ENCODE data around the gene HEATR1.

Gene HEATR1

DNA sequence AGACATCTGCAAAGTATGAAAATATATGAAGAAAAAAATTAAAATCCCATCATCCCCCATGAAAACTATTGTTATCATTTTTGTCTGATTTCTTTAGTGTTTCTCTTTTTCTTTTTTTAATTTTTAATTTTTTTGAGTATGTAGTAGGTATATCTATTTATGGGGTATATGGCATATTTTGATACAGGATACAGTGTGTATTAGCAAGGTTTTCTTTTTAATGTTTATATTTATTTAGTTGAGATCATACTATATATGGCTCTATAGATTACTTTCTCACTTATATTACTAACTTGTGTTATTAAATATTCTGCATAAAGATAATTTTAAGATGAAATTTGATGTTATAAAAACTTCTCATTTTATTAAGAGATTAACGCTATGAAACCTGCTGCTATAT is 69.1 kb downstream of the HEATR1 start:
- no peak for DNase-seq

DNA sequence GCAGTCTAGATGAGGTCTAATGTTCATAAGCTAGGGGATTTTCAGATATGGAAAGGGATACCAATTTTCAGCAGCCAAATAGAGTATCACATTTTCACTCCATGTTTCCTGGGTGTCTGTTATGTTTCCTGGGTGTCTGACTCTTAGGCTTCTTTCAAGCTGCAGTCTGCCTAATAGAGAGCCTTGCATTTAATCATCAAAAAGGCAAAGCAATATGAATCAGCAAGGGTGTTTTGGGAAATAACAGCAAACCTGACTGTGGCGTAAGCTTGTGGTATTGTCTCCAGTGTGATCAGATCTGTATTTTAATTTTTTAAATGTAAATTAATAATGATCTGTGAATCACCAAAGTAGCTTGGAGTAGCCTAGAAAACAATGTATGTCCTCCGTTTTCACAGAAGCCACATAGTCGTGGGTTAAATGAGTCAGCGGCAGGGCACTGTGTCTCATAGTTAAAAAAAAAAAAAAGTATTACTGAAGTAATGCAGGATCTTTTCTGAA is 70.1 kb downstream of the HEATR1 start:
- DNase-seq, result no peak

DNA sequence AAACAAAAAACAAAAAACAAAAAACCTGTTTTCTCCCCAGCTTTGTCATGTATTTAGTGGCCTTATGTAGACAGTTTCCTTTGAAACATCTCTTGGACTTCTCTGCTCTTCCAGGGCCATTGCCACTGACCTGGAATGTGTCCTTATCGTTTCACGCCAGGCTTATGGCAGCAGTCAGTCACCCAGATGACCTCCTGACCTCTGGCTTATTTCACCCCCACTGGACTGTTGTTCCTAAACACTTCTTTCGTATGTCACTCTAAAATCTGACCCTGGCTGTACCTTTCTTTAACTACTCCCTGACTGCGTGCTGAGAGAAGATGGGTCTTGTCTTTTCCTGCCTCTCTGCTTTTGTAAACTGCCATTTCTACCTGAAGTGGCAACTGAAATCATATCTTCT is 71.5 kb downstream of the HEATR1 start:
- no peak for DNase-seq

DNA sequence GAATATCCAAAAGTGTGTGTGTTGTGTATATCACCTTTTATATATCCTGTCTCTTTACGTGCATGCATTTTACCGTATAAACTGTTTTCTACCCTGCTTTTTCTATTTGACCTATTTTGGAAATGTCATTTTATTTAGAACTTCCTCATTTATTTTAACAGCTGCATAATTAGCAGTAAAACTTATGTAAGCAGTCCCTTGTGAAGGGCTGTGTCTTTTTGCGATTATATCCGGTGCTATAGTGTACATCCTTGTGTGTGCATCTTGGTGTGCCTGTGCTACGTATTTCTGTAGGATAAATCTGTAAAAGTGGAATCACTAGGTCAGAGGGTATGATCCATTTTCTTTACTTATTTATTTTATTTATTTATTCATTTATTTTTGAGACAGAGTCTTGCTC is 73.4 kb downstream of the HEATR1 start:
- DNase-seq, result no peak

DNA sequence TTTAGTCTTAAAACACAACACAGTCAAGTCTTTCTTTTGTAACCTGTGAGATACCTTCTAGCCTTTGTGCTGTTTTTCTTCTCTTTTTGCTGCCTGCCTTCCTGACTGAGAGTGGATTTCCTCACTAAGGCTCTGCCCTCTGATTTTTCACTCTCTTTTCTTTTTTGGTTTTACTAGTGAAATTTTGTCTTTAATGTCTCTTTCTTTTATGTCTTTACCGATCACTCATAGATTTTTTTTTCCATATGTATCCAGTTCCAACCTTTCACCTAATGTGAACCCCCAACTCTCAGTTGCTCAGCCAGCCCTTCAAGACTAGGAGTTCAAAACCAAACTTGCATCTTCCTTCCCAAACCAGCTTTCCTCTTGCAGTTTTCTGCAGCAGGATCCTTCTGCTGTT is 74.0 kb downstream of the HEATR1 start:
- DNase-seq, result no peak

DNA sequence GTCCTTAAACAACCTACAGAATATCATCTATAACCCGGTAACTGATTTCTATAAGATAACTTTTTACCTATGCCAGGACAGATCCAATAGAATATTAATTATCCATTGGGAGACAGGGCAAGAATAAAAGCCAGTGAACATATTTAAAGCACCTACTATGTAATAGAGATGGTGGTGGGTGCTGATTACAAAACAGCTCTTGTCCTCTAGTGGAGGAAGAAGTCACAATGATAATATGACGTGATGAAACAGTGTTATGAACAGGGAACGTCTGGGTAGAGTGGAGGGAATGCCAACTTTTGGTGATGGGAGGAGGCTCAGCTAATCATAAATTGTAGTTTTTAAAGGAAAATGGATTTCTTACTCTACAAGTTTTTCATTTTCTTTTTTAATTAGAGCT is 78.2 kb downstream of the HEATR1 start:
- DNase-seq, result no peak

DNA sequence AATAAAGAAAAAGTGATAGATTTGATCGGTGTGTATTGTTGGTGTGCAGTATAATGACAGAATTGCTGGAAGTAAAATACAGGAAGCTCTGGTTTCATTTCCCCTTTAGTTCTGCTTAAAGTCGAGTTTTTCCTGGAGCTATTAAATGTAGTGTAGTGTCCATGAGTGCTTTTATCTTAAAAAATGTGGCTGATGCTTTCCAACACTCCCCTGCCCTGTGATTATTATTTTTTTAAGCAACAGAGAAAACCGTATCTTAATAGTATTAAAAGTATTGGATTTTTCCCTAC is 79.5 kb downstream of the HEATR1 start:
- no peak for DNase-seq

DNA sequence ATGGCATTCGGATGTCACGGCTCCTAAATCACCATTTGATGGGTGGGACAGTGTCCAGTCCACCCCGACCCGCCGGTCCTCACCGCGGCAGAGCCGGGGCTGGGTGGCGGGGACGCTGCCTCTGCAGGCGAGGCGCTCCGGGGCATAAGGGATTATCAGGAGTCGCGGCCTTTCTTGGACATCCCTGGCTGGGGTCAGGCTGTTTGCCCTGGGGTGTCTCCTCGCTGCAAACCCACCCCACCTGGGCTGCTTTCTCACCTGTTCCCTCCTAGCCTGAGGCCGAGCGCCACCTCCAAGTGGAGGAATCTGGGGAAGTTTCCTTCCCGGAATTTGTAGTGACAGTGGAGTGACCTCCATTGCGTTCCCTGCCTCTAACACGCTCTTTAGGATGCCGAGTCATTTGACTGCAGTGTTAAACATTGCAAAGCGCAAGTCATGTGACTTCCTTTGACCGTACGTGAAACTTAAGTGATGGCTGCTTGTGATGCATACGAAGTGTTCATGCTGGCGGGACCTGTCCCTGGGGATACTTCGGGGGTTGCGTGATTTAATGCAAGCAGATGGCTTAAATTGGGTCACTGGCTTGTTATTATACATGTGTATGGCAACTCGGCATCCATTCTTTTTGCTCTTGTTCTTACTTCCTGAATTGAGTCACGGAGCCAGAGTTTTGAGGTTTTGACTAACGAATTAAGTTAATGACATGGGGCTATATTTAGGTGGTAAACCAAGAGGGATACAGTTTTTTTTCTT is 80.0 kb downstream of the HEATR1 start:
- peak; percentile 50 for DNase-seq

DNA sequence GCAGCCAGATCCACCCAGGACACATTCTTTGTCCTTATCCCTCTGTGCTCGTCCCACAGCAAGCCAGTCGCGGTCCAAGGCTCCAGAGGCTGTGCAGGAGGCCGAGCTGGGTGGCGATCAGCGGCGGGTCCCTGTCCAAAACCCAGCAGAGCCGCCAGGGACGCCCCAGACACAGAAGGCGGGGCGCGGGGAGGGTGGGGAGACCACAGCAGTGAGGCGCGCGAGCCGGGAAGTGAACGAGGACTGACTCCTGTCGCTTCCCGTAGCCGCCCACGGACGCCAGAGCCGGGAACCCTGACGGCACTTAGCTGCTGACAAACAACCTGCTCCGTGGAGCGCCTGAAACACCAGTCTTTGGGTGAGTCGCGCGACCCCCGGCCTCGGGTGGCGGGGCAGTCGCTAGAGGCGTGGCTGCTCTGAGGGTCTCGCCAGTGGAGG is 80.6 kb downstream of the HEATR1 start, which contains the start of gene LGALS8:
Gene LGALS8, plus strand, starts transcription at position 279 of the 438 bp plus-strand sequence. CDS start 2,089 bp downstream, outside the sequence.
- peak; percentile 44 for DNase-seq

DNA sequence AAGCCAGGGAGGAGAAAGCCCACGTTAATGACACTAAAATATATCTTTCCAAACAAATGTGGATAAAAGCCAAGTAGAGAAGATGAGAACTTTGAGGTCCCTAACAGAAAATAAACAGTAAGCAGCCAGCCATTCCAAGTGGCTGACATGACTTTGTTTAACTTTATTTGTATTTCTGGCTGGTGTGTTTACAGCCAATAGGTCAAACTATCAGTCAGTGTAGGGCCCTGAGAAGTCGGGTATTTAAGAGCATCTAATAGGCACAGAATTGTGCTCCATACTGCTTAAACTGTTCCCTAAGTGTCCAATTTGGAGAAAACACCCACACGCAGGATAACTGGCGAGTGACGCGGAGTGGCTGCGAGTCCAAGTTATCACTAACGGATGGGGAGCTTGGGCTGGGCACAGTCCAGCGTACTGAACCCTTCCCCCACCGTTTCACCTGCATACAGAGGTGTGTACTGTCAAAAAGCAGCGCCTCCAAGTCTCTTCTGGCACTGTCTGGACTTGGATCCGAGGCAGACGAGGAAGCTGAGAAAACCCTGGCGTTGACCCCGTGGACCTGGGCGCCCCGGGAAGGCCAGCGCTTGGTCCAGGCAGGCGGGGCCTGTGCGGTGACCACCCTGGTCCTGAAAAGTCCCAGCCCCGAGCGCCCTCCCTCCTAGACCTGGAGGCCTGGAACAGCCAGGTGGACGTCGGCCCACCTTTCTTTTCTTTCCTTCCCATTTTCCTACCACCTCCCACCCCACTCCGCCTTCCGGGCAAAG is 81.2 kb downstream of the HEATR1 start:
- DNase-seq, result no peak

DNA sequence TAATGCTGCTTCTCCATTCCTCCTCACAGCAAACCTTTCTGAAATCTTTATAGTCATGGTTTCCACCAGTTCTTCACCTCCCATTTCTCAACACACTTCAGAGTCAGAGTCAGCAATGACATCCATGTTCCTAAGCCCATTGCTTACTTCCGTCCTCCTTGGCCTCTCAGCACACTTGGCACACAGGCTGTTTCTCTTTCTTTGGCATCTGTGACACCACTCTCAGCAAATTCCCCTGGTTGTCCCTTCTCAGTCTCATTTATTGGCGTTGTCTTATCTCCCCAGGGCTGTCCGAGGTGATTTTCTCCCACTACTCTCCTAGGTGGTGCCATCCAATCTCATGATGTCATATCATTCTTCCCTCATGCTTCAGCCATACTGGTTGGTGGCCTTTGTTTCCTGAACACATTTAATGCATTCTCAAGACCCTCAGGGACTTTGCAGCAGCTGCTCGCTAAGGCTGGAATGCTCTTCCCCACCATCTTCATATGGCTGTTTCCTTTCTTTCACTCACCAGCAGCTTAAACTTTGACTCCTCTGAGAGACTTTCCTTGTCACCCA is 83.8 kb downstream of the HEATR1 start:
- no peak for DNase-seq

DNA sequence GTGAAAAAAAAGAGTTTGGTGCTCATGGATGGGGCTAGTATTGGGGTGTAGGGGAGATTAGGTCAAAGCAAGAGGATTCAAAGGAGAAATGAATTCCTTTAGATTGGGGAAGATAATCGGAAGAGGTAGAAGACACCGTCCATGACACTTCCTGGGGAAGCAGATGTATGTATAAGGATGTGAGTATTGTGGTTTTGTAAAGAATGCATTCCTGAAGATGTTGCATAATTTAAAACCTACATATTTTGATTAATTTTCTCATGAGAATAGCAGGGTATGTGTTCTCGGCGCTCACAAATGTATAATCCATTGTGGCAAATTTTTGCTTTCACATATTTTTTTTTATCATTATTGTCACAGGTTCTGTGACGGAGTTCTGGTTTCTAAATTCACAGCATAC is 86.0 kb downstream of the HEATR1 start:
- no peak for DNase-seq

DNA sequence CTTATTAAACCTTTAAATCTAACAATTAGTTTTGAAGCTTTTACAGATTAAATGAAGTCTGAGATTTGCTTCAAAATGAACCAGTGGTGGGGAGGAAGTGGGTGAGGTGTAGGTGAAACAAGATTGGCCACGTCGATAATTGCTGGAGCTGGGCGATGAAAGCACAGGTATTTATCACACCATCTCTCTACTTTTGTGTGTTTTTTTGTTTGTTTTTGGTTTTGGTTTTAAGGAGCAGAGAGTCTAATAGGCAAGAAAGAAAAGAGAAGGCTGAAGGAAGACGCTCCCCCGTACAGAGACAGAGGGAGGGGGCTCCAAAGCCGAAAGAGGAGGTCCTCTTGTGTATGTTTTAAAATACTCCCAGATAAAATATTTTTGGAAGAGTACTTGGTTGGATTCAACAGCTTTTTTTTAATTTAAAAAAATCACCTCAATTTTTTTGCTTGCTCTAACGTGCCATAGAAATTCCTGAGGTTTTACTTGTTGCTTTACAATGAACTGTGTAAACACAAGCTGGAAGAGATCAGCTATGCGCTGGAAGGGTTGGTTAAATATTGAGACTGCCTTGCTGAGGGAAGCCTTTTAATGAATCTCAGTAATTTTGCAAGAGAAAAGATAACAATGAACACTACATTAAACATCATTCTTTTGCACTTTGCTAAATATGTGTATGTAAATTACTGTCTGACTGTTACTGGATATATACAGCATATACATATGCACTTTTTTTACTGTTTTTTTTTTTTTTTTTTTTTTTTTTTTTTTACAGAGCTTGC is 87.2 kb downstream of the HEATR1 start:
- no peak for DNase-seq

DNA sequence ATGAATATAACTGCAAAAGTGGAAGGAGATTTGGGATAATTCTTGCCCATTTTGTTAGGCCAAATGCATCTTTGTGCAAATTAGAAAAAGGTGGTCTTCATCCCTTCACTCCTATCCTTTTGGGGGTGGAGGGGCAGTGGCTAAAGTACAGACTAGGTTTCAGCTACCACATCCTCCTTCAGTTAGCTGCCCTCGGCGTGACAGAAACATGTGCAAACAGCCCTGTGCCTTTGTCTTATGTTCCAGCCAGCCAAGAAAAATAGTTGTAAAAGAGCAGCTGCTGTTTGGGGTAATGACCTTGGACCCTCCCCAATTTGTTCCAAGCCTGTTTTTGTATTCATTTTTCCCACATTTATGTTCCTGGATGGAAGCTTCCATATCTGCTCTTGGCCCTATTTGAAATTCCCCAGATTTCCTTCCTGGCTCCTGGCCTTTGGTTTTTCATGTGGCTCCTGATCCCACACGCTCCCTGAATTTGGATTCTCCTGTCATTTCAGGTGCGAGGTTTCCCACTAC is 88.8 kb downstream of the HEATR1 start:
- peak; percentile 5 for DNase-seq

DNA sequence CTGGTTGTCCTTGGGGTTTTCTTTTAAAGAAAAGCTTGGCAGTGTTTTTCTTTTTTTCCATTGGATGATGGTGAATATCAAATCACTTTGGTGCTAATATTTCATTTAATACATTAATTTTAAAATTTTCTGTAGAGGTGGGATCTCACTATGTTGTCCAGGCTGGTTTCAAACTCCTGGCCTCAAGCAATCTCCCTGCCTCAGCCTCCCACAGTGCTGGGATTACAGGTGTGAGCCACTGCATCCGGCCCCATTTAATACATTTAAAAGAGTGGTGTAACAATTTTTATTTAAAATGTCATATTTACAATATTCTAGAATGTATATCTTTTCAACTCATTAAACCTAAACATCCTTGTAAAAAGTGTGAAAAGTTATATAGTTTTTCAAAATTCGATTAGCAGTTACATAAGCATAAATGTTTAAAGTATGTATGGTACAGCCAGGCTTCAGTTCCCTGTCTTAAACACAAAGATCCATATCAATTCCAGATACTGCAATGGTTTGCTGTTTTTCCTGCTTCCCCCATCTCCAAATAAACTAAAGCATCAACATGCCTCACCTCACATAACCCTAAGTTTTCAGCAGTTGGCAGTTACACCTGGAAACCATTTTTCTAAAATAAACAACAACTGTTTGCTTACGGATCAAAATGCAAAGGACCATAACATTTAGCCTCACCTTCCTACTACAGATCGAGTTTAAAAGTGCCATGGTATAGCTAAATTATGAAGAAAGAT is 89.4 kb downstream of the HEATR1 start:
- no peak for DNase-seq

DNA sequence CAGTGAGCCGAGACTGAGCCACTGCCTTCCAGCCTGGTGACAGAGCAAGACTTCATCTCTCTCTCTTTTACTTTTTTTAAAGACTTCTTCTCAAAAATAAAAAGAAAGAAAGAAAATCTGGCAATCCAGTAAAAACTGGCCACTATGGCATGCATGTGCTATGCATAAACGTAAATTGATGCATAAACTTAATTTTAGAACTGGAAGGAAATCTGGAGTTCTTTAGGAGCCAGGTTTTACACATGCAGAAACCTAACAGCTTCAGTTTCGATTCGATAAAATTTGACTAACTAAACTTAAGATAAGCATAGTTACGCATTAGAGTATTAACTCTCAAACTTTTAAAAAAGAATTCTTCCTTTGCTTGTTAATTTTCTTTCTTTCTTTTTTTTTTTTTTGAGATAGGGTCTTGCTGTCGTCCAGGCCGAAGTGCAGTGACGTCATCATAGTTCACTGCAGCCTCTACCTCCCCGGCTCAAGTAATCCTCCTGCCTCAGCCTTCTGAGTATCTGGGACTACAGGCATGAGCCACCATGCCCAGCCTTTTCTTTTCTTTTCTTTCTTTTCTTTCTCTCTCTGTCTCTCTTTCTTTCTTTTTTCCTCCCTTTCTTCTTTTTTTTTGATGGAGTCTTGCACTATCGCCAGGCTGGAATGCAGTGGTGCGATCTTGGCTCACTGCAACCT is 92.4 kb downstream of the HEATR1 start:
- DNase-seq, result no peak

DNA sequence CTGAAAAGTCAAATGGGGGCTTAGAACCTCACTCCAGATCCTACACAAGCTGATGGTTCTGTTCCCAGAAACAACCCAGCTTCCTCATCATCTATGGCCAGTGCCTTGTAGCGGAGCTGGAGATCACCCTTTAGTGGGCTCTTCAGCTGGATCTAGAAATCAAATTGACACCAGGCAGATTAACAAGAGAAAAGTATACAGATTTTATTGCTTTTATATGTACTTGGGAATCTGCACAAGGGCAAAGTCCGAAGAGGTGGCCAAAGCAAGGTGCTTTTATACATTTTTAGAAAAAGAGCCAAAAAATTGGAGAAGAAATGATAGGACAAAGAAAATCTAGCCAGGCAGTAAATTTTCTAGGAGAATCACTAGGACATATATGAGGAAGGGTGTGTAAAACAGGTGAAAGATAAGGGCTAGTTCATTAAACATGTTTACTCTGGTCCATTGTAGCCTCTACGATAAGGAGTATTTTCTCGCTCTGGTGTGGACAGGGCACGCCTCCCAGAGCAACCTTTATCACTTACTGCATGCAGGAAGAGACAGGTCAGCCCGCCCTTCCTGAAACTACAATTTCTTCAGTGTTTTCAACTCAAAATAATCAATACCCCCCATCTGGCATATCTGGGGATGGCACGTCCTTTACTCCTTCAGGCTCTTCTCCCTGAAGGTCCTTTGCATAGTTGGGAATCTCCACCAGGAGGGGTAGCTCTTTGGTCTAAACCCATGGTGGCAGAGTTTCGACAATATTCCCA is 94.5 kb downstream of the HEATR1 start:
- no peak for DNase-seq

DNA sequence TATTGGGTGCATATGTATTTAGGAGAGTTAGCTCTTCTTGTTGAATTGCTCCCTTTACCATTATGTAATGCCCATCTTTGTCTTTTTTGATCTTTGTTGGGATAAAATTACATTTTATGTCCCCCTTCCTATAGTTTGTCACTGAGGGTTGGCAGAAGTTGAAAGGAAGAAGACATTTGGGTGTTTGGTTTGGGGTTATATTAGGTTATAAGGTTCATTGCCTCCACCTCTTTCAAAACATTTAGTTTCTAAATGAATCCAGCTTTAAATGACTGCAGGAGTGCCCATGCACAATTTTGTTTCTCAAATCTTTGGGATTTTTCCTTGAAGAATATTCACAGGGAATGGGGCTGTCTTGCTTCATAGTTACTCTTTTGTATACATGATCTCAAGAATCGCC is 95.1 kb downstream of the HEATR1 start:
- DNase-seq, result no peak

DNA sequence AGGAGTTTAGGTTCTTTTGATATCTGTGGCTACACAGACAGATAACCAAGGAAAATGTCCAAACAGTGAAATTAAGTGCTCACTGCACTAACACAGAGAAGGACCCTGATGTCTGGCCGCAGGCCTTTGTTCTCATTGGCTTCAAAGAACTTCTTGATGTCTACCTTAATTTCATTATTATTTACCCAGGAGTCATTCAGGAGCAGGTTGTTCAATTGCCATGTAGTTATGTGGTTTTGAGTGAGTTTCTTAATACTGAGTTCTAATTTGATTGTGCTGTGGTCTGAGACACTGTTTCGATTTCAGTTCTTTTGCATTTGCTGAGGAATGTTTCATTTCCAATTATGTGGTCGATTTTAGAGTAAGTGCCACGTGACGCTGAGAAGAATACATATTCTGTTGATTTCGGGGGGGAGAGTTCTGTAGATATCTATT is 95.7 kb downstream of the HEATR1 start:
- DNase-seq, result no peak

DNA sequence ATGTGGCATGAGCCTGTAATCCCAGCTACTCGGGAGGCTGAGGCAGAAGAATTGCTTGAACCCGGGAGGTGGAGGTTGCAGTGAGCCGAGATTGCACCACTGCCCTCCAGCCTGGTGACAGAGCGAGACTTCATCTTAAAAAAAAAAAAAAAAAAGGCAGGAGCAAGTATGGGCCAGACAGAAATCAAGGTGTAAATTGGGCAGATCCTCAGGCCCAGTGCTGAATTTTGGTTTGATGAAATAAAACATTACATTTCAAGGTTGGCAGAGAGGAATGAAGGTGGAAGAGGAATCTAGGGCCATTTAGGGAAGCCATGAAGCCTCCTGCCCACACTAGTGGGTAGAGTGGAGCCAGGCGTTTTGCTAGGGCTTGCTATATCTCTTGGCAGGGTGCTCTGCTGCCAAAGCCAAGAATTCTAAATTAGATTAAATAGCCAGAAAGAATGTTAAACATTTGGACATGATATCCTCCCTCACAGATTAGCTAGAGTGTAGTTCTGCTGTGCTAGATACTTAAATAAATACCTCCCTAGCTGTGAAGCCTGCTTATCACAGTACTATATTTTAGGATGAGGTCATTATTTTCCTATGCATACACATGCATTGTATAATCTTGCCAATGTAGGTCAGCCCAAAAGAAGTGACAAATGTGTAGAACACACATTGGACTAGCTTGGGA is 97.2 kb downstream of the HEATR1 start:
- DNase-seq, result no peak
